GM12891 (cell line): Measurements from ENCODE around the gene RBFOX2.

Experiments
- PAX5 ChIP-seq: IDR thresholded peaks from 2 replicates; pipeline ENCODE4 v1.6.1; 2011; ENCODE audit warnings: low read length, moderate library complexity, mild to moderate bottlenecking; ENCODE audit not compliant: insufficient read depth, severe bottlenecking
- POLR2A ChIP-seq: IDR thresholded peaks from 2 replicates; pipeline ENCODE4 v1.6.1; 2011; ENCODE audit warnings: low read depth, low read length, control low read depth
- POLR2AphosphoS5 ChIP-seq: IDR thresholded peaks from 2 replicates; pipeline ENCODE4 v1.6.1; 2011; ENCODE audit warnings: low read depth, low read length, control low read depth
- POU2F2 ChIP-seq: IDR thresholded peaks from 2 replicates; pipeline ENCODE4 v1.6.1; 2011; ENCODE audit warnings: low read depth, mild to moderate bottlenecking, control low read depth, low read length, moderate library complexity
- SPI1 ChIP-seq: IDR thresholded peaks from 2 replicates; pipeline ENCODE4 v1.6.1; 2011; ENCODE audit warnings: low read depth, low read length, control low read depth
- TAF1 ChIP-seq: IDR thresholded peaks from 2 replicates; pipeline ENCODE4 v1.6.1; 2011; ENCODE audit warnings: low read depth, low read length, control low read depth

DNA sequence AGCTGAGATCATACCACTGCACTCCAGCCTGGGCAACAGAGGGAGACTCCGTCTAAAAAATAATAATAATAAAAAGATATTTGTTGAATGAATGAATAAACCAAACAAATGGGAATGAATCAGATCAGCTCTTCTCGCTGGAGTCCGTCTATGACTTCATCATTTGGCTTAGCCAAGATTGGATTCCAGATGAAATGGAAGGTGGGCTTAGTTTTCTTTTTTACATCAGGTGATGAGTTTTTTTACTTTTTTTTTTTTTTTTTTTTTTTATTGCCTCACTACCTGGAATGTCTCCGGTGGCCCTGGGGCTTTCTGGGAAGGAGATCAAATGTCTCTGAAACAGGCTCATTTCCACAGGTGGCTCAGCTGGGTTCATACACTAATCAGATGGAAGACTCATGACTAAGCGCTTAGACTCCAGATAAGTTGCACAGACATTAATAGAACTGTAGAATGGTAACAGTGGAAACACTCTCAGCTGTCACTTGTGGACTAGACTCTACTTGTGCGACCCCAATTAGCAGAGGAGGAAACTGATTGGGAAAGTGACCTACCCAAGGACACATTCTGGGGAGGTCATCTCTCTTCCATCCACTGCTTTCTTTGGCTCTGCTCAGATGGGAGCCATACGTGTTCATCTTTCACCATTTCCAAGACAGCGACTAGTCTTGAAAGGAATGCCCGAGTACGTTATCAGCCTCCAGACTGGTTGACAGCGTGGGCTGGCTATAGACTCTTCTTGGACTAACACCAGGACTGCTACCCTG lies 20.5 kb upstream of the RBFOX2 start:
- no peak for TF ChIP-seq POLR2AphosphoS5
- no peak for TF ChIP-seq TAF1
- TF ChIP-seq POLR2A = no peak
- no peak for TF ChIP-seq PAX5
- TF ChIP-seq SPI1 = no peak
- no peak for TF ChIP-seq POU2F2
